ENCODE results near the gene CASKIN1. TPM values are rescaled to one million over a fixed set of nuclear protein-coding genes. Genes with fewer than 3 reads are reported as not detected.

Gene CASKIN1
- total RNA-seq, 1 experiment from 2014 or later: 4.5 TPM

DNA sequence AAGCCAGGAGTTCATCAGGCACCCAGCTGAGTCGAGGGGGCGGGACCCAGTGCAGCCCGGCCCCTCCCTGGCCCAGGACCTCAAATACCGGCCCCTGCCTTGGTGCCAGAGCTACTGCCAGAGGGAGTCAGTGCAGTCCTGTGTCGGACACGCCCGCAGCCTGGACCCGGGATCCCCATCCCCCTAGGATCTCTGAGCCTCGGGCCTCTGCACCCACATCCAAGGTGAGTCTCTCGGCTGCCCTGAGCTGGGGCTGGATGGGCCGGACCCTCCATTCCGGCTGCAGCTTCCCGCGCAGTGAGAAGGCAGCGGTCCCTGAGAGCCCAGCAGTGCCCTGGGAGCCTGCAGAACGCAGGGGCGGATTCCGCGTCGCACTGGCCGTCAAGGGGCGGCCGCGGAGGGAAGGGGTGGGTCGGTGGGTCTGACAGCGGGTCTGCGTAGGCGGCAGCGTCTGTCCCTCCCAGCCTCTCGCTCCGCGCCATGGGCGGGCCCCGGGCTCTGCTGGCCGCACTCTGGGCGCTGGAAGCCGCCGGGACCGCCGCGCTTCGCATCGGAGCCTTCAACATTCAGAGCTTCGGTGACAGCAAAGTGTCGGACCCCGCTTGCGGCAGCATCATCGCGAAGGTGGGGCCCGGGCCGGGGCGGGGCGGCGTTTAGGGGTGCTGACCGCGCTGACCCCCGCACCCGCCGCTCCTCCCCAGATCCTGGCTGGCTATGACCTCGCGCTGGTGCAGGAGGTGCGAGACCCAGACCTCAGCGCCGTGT is 40.1 kb upstream of the CASKIN1 start, which contains the start of gene DNASE1L2:
Gene DNASE1L2, plus strand, starts transcription at position 108 of the 765 bp plus-strand sequence. Its CDS starts 373 bp downstream, at position 481.
- POLR2A ChIA-PET: no interaction called here

DNA sequence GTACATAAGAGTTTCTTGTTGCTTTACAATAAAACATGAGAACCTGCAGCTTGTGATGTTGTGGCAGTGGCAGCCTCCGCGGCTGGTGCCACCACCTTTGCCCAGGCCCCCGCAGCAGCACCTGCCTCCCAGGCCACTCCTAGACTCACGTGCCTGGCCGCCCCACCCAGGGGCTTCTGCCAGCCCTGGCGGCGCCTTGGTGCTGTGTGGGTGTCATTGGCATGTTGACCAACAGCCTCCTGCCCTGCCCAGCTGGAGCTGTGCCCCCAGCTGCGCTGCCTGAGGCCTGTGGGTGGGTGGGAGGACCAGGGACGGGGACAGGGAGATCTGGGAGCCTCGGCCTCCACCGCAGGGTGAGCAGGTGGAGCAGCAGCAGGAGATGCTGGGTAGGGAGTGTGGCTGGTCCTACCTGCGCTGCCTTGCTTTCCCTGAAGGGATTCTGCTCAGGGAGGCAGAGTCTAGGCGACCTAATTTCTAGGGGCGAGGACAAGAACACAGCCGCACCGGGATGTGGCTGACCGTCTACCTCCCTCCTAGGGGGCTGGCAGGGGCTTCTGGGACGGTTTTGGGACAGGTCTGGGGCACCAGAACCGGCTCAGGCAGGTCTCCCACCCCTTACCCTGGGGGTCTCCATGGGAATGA is 39.4 kb upstream of the CASKIN1 start:
- in situ Hi-C loops (cut with HindIII; ENCODE audit: low pct_unique_long_range_greater_than_20kb, low sequenced_read_pairs) (no loop called here), intact Hi-C loops (cut with micrococcal nuclease; ENCODE audit: unreplicated experiment) (no loop called here)
- ChIA-PET CTCF (no interaction called here), POLR2A (no interaction called here)
- ATAC-seq (peak; percentile 6), DNase-seq (ENCODE audit: low read depth, low spot score) (no peak)
- Histone ChIP-seq H3K27ac (ENCODE audit: low read length) (no peak overlapping the region), H3K36me3 (ENCODE audit: control insufficient read depth, insufficient read depth, low read length) (no peaks in the 10 kb centered on the region; the same call in 1 of the 2 replicates), H3K4me3 (ENCODE audit: low read depth in 2 of 2, low read length in 2 of 2) (no peak overlapping the region), H3K9me3 (ENCODE audit: control insufficient read depth, insufficient read depth, low read depth, low read length) (no peaks in the 10 kb centered on the region), H3K4me1 (ENCODE audit: control insufficient read depth, insufficient read depth, low read length) (peaks cover 8% of the 10 kb centered on the region), H3K27me3 (ENCODE audit: control insufficient read depth, insufficient read depth, low read length) (no peaks in the 10 kb centered on the region)
- TF ChIP-seq, protein P1, sequence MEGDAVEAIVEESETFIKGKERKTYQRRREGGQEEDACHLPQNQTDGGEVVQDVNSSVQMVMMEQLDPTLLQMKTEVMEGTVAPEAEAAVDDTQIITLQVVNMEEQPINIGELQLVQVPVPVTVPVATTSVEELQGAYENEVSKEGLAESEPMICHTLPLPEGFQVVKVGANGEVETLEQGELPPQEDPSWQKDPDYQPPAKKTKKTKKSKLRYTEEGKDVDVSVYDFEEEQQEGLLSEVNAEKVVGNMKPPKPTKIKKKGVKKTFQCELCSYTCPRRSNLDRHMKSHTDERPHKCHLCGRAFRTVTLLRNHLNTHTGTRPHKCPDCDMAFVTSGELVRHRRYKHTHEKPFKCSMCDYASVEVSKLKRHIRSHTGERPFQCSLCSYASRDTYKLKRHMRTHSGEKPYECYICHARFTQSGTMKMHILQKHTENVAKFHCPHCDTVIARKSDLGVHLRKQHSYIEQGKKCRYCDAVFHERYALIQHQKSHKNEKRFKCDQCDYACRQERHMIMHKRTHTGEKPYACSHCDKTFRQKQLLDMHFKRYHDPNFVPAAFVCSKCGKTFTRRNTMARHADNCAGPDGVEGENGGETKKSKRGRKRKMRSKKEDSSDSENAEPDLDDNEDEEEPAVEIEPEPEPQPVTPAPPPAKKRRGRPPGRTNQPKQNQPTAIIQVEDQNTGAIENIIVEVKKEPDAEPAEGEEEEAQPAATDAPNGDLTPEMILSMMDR (IDR thresholded peaks at IDR 0.05): no peak
- TF ChIP-seq TCF7L2 (IDR thresholded peaks at IDR 0.05; ENCODE audit: low read depth, low read length) (no peak), SIN3A (IDR thresholded peaks at IDR 0.05; ENCODE audit: borderline replicate concordance, insufficient read depth, low read depth, low read length) (no peak), POLR2AphosphoS5 (IDR thresholded peaks at IDR 0.05; ENCODE audit: low read depth, low read length) (no peak)
- TF ChIP-seq, protein P2, sequence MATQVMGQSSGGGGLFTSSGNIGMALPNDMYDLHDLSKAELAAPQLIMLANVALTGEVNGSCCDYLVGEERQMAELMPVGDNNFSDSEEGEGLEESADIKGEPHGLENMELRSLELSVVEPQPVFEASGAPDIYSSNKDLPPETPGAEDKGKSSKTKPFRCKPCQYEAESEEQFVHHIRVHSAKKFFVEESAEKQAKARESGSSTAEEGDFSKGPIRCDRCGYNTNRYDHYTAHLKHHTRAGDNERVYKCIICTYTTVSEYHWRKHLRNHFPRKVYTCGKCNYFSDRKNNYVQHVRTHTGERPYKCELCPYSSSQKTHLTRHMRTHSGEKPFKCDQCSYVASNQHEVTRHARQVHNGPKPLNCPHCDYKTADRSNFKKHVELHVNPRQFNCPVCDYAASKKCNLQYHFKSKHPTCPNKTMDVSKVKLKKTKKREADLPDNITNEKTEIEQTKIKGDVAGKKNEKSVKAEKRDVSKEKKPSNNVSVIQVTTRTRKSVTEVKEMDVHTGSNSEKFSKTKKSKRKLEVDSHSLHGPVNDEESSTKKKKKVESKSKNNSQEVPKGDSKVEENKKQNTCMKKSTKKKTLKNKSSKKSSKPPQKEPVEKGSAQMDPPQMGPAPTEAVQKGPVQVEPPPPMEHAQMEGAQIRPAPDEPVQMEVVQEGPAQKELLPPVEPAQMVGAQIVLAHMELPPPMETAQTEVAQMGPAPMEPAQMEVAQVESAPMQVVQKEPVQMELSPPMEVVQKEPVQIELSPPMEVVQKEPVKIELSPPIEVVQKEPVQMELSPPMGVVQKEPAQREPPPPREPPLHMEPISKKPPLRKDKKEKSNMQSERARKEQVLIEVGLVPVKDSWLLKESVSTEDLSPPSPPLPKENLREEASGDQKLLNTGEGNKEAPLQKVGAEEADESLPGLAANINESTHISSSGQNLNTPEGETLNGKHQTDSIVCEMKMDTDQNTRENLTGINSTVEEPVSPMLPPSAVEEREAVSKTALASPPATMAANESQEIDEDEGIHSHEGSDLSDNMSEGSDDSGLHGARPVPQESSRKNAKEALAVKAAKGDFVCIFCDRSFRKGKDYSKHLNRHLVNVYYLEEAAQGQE (IDR thresholded peaks at IDR 0.05; ENCODE audit: insufficient read depth in 1 of 2, low read depth in 2 of 2, low read length in 1 of 2): no peak
- BruUV-seq (replicated peaks): no TSS peak

More for the DNA sequence above, 40.1 kb upstream of the CASKIN1 start, which contains the start of gene DNASE1L2:
- TF ChIP-seq, protein P2 (IDR thresholded peaks at IDR 0.05; ENCODE audit: insufficient read depth in 1 of 2, low read depth in 2 of 2, low read length in 1 of 2): no peak
- 0 out of 2 replicates have a peak, but pooled peaks have one; percentile 43 for TF ChIP-seq SIN3A (IDR thresholded peaks at IDR 0.05; ENCODE audit: borderline replicate concordance, insufficient read depth, low read depth, low read length)
- no TSS peak for BruUV-seq (replicated peaks)
- intact Hi-C loops (cut with micrococcal nuclease; ENCODE audit: unreplicated experiment) (no loop called here), in situ Hi-C loops (cut with HindIII; ENCODE audit: low pct_unique_long_range_greater_than_20kb, low sequenced_read_pairs) (no loop called here)
- Histone ChIP-seq H3K27me3 (ENCODE audit: control insufficient read depth, insufficient read depth, low read length) (no peaks in the 10 kb centered on the region), H3K9me3 (ENCODE audit: control insufficient read depth, insufficient read depth, low read depth, low read length) (no peaks in the 10 kb centered on the region), H3K4me3 (ENCODE audit: low read depth in 2 of 2, low read length in 2 of 2) (no peak within 1 kb of the TSS), H3K36me3 (ENCODE audit: control insufficient read depth, insufficient read depth, low read length) (no peaks in the 10 kb centered on the region; the same call in 1 of the 2 replicates), H3K27ac (ENCODE audit: low read length) (no peak within 1 kb of the TSS), H3K4me1 (ENCODE audit: control insufficient read depth, insufficient read depth, low read length) (peaks cover 8% of the 10 kb centered on the region)
- ATAC-seq (peak; percentile 62), DNase-seq (ENCODE audit: low read depth, low spot score) (no peak)
- CTCF ChIA-PET: no interaction called here

Data from Panc1 (cell line).